COR-L47 (cell line): Measurements from ENCODE around the gene PDE6H.

ENCODE experiments used
- DNase-seq: peaks from one replicate; lab custom pipeline; 2025; lab: John Stamatoyannopoulos, UW

The PDE6H gene

DNA sequence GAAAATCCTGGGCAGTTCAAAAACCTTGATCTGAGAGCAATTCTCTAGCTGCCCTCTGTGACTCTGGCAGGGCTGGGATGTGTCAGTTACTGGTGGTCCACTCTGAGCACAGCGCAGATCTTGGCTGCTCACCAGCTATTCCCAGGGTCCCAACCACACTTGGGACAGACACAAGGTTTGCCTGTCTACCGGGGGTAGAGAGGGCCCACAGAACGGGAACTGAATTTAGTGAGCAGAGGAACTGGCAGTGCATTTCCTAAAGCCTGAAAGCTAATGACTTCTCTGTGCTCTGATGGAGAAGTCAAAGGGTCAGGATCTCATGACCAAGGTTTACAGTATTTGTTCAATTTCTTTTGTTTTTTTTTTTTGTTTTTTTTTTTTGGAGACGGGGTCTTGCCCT, 2.6 kb downstream of the PDE6H start:
- DNase-seq: no peak

DNA sequence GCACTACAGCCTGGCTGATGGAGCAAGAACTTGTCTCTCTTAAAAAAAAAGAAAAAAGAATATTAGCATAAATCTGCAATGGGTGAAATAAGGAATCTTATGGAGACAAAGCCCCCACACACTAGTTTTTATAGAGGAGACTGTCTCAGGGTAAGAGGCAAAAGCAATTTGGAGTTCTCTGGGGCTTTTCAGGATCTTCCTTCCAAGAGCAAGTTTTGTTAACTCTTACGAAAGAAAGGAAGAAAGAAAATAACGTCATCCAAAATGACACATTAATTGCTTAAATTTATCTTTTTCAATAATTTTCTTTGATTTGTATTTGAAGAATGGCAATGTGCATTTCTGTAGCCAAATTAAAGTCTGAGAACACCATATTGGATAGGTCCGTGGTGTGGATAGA, 3.8 kb downstream of the PDE6H start:
- DNase-seq: no peak

DNA sequence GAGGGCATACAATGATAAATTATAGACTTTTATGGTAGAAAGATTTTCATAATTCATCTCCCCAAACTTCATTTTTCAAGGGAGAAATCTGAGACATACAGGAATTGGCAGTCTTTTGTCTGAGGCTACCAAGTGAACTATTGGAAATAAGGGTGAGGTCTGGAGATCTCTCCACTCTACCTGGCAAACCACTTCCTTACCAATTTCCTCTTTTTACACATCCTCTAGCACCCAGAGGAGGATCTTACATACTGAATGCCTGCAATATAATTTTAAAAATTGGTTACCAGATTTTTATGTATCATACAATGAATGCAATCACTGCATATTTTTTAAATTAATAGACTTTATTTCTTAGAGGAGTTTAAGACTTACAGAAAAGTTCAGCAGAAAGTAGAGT, 6.6 kb downstream of the PDE6H start:
- no peak for DNase-seq

DNA sequence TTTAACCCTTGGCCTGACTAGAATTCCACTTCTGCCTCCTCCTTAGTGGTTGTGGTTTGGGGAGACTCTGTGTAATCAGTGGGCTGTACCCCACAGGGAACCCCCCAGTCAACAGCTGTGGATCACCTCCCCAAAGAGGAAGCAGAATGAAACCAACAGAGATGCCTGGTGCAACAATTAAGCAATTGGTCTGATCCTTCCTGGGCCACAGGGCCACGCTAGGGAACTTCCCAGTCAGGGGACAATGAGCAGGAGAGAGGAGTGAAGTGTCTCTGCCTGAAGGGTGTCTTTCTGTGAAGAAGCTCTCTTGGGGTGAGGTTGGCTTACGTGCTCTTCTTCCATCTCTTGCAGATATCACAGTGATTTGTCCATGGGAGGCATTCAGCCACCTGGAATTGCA, 8.2 kb downstream of the PDE6H start:
- DNase-seq: no peak

DNA sequence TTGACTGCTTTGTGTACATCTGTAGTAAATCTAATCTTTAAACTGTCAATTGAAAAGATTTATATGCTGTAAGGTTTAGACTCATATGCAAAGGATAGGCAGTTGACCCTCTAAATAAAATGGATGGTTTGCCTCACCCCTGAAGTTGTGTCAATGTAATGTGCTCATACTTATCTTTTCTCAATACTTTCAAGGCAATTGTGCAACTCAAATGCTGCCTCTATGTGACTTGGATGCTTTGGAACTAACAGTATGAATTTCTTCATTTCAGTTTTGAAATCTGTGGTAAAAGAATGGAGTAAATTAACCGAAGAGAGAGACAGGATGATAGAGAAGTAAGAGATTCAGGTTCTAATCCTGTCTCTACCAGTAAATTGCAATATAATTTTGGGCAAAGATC, 9.7 kb downstream of the PDE6H start:
- DNase-seq: no peak

DNA sequence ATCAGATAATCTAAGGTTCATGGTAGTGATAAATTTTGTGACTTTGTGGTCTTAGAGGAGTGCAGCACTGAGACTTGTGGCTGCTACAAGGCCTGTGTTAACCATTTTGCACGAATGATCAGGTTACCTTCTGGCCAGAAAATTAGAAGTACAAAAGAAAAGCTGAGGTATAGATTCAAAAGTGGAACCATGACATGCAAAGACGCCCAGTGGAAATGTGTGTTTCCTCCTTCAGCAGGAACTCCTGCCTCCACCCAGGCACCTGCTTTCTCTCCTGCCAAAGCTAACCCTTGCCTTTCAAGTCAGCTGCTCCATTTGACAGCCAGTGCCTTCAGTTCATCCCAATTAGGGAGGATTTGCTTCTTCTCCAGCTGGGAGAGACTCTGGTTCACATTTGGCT, 10.1 kb downstream of the PDE6H start:
- no peak for DNase-seq

DNA sequence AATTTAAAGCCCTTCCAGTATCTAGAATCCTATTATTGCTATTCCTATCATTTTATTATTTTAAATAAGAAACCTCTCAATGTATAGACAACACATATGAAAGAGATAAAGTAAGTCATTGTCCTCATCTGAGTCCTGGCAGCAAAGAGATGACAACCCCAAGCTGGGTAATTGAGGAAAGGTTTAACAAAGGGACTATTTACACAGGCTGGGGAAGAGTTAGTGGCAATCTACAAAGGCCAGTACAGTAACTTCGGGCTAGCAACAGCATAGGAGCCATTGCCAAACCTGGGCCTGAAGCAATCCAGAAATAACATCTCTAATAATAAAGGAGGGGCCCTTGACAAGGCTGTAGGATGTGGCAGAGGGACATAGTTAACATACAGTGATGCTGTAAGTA, 11.2 kb downstream of the PDE6H start:
- DNase-seq: no peak

DNA sequence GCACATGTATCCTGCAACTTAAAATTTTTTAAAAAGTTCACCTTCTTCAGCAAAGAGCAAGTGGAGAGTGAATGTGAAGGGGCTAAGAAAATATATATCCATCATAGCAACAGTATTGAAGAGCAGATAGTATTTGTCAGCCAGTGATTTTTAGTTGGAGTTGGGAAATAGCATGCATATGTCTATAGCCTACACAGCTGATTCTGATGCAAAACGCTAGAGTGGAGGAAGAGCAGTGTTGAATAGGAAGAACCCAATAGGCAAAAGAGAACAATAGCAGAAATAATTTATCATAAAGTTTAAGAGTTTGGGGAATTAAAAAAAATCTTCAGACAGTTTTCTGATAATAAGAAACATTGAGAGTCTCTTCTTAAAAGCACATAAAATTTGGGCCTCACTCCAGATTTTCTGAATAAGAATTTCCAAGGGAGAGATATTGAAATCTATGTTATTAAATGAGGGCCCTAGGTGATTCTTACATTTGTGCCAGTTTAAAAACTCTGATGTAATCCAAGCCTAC, 12.0 kb downstream of the PDE6H start:
- DNase-seq: no peak

DNA sequence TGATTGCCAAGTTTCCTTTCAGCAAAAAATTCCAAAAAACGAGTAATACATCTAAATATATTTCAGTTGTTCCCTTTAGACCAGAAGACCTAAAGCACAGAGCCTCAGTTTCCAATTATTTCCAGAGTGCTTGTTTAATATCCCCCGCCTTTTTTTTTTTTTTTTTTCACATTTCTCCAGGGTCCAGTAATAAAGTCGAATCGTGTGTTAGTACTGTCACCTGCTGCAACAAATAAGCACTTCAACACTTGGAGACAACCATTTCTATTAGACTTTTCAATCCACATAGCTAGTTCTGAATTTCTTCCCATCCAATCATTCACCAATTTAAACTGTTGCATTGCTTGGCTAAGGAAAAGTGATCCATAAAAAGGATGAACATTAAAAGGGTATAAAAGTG, 13.6 kb downstream of the PDE6H start:
- DNase-seq: no peak

DNA sequence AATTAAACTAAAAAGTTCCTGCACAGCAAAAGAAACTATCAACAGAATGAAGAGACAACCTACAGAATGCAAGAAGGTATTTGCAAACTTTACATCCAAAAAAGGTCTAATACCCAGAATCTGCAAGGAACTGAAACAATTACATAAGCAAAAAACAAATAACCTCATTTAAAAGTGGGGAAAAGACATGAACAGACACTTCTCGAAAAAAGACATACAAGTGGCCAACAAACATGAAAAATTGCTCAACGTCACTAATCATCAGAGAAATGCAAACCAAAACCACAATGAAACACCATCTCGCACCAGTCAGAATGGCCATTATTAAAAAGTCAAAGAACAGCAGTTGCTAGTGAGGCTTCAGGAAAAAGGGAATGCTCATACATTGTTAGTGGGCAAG, 15.2 kb downstream of the PDE6H start:
- no peak for DNase-seq

DNA sequence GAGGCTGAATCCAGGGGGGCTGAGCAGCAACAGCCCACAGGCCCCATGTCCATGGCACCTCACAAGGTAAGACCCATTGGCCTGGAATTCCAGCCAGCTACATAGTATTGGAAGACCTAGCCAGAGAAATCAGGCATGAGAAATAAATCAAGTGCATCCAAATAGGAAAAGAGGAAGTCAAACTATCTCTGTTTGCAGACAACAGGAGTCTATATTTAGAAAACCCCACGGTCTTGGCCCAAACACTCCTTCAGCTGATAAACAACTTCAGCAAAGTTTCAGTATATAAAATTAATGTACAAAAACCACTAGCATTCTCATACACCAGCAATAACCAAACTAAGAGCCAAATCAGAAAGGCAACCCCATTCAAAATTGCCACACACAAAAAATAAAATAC, 16.9 kb downstream of the PDE6H start:
- DNase-seq: no peak

DNA sequence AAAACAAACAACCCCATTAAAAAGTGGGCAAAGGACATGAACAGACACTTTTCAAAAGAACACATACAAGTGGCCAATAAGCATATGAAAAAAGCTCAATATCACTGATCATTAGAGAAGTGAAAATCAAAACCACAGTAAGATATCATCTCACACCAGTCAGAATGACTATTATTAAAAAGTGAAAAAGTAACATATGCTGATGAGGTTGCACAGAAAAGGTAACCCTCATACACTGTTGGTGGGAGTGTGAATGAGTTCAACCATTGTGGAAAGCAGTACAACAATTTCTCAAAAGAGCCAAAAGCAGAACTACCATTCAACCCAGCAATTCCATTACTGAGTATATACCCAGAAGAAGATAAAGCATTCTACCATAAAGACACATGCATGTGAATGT, 18.2 kb downstream of the PDE6H start:
- DNase-seq: no peak

DNA sequence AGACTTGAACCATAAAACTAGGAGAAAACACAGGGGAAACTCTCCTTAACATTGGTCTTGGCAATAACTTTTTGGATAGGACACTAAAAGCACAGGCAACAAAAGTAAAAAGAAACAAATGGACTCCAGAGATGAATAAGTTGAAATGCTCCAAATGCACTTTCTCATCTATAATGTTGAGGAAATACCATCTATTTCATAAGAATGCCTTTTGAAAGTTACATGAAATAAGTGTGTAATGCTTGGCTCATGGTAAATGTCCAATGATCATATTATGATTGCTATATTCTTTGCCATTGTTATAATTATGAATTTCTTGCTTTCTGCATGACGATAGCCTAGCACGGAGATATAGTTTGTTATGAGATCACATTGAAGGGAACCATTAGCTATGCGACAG, 19.8 kb downstream of the PDE6H start:
- no peak for DNase-seq

DNA sequence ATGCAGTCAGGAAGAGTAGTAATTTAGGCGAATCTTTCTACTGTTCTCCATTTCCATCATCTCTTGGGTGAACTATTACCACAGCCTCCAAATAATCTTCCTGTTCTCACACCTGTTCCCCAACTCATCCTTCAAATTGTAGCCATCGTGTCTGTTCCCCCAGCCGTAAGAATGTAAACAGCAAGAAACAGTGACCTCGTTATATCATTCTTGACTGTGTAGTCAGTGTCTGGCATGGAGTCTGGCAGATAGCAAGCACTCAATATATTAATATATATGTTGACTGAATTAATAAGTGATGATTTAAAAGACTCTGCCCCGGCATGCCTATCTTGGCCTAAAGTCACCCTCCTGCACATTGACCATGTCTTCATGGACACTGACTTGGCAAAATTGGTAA, 20.3 kb downstream of the PDE6H start:
- no peak for DNase-seq

DNA sequence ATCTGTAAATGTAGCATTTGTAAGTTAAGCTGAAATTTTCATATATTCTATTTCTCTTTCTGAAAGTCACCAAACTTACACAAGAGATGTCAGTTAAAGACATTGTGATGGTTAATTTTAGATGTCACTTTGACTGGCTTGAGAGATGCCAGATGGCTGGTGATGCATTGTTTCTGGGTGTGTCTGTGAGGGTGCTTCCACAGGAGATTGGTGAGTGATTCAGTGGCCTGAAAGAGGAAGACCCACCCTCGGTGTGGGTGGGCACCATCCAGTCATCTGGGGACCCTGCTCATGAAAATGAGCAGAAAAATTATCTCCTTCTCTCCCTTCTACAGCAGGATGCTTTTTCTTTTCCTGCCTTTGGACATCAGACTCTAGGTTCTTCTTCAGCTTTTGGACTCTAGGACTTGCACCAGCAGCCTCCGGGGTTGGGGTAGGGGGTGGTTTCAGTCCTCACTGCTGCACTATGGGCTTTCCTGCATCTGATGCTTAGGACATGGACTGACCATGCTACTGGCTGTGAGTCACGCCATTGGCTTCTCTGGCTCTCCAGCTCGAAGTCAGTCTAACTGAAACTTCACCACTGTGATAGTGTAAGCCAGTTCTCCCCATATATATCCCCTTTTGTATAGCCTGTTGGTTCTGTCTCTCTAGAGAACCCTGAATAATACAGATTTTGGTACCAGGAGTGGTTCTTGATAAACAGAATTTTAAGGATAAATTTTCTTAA, 20.9 kb downstream of the PDE6H start:
- DNase-seq: no peak

DNA sequence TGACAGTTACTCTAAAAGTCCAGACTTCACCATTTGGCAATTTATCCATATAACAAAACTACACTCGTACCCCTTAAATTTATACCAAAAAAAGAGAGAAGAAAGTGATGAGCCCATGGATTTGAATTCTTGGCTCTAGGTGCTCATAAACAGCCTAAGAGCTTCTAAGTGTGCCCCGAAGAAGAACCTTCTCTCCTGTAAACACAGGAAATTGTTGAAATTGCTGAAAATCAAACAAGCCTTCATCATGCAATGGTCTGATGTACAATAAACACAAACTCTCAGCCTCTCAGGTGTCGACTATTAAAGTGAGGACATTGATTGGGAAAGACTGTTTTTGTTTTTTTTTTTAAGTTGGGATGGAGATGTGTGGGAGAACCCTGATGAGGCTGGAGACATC, 21.8 kb downstream of the PDE6H start:
- no peak for DNase-seq

DNA sequence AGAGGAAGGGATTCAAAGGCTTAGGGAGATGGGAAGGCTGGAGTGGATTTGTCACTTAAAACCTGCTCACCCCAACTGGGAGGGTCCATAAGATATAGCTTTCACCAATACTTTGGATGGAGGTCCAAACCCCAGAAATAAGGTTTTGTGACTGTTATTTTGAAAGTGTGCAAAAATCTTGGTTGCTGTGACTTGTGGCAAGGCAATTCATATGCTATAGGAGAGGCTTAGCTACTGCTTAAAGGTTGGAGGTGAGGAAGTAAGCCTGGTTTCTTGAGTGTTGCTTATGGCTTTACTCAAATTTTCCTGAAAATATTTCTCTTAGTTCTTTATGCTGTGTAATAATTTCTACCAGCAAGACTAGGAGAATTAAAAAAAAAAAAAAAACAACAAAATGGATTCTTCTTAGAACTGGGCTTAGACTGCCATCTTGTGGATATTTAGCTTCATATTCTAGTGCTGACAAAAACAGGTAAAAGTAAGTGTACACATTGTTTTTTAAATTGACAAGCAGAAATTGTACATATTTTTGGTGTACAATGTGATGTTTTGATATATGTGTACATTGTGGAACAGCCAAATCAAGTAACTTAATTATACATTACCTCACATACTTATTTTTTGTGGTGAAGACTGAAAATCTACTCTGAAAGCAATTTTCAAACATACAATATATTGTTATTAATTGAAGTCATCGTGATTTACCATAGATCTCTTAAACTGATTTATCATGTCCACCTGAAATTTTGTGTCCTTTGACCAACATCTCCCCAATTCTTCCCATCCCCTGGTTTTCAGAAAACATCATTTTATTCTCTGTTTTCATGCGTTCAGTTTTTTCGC, 23.0 kb downstream of the PDE6H start:
- peak; percentile 12 for DNase-seq

DNA sequence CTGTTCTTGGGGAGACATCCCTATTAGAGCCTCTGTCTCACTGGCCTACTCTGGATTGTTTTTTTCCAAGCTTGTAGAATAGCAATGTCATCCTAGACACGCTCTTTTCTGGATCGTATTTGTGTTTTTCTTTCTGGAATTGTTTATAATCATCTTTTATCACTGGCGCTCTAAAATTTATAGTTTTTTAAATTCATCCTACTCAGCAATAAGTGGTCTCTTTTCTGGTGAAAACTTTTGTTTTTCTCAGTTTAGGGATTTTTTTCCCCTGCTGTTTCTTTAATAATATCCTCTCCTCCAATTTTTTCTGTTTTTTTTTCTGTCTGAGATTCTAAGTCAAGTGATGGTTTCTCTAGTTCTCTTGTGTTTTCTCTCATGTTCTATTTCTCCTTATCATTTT, 25.2 kb downstream of the PDE6H start:
- DNase-seq: no peak

DNA sequence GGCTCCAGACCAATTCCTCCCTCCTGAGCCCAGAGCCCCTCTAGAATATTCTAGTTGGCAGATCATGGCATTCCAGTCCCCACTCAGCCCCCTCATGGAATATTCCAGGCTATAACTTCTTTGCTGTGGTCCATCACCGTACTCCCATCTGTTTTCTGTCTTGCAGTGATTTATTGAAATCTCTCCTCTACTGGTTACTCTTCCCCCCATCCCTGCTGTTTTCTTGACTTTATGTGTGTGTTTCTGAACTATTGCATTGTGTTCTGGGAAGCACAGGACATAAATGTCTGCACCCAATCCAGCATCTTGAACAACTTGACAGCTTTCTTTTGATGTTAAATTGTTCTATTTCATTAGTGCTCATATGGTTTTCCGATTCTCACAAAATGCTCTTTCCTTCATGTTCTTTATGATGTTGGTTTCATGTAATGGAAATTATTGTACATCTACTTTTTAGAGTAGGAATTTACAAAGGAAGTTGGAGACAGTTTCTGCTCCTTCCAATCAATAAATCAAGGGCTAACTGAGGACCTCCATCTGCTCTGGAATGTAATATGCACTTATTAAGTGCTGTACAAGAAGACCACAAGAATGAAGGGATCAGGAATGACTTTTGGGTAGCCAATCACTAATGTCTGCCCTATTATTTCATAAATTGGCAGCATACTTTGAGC, 26.3 kb downstream of the PDE6H start:
- no peak for DNase-seq

DNA sequence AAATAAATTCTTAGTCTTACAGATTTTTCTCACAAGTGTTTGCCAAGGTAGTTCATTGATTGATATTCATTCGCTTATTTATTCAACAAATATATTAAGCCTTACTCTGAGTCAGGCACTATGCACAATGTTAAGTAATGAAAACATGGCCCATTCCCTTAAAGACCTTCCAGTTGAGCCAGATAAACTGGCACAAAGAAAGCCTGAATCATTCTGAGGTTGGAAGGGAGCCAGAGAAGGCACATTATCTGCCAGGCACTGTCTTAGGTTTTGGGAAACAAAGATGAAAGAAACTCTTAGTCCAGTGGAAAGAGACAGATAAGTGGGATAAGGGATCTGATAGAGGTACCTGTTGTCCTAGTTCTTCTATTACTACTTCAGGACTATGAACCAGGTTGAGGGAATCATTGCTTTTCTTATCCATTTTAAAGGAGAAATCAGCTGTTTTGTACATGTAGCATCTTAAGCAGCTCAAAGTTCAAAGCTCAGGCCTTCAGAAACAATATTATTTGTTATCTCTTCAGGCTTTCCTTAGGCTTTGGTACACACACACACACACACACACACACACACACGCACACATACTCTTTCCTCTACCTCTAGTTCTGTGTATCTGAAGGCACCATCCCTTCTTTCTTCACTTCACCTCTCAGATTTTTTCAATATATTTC, 27.0 kb downstream of the PDE6H start:
- DNase-seq: no peak

DNA sequence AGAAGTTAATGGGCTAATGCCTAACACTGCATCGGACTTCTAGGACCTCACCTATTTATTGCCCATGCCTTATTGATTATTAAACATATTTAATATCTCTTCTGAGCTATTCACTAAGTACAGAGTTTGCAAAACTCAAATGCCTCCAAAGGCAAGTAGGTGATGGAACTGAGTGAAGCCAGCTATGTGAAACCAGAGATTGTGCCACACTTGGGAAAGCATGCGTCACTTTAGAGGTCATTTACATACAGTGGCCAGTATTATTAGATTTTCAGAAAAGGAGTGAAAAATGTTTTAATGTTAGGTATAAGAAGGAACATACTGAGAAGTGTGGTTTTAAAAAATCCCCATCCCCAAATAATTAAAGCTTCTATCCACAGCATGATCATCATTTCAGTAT, 27.7 kb downstream of the PDE6H start:
- no peak for DNase-seq

DNA sequence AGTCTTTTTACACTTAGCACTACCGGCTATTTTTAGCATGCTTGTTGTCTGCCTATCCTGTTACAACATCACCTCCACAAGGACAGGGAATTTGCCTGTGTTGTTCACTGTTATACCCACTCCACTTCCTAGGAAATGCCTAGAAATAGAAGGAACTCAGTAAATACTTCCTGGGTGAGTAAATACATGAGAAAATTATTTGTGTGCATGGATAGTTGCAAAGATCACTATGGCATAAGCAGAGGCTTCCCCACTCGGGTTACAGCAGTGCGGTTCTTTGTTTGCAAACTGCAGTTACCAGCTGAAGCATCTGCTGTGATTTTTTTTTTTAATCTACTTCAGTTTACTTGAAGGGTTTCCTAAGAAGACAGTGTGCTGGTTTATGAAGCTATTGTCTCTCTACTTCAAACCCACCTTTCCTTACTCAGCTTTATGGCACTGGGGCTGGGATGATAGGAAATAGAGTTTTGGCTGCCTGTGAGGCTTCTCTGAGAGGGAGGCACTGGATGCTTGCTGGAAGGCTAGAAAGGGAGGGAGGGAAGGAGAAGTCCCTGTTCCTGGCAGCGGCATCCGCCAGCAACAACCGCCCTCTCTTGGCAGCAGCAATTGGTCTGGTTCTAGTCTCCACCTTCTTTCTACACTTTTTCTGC, 29.0 kb downstream of the PDE6H start:
- no peak for DNase-seq
